Loucy (cell line): Measurements from ENCODE around the gene DCUN1D5.

Experiments used
- CTCF ChIP-seq: fragments of 200-600 bp; sonication (generic); conservative IDR thresholded peaks from 2 replicates; pipeline ENCODE4 v1.5.1; 2014; ENCODE audit warnings: mild to moderate bottlenecking, antibody characterized with exemption, low read length
- EZH2phosphoT487 ChIP-seq: fragments of 200-600 bp; IDR thresholded peaks from 2 replicates; pipeline ENCODE4 v1.6.1; 2018; ENCODE audit warnings: antibody characterized with exemption, mild to moderate bottlenecking, moderate library complexity, borderline replicate concordance

DNA sequence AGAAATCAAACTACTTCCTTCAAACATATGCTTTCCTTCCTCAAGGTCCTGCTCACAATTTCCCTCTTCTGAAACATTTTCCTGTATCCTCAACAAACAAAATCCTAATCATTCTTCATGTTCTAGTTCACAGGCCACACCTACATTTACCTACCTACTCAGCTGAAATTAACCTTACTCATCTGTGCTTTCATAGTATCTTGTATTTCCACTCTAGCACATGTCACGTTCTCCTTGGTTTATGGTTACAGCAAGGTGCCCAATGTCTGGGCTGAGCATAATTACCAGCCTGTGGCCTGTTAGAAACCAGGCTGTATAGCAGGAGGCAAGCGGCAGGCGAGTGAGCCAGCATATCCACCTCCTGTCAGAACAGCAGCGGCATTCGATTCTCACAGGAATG, 13.2 kb downstream of the DCUN1D5 start:
- no peak for TF ChIP-seq CTCF
- TF ChIP-seq EZH2phosphoT487, result no peak
